ENCODE measurements around the gene CUL5.

DNA sequence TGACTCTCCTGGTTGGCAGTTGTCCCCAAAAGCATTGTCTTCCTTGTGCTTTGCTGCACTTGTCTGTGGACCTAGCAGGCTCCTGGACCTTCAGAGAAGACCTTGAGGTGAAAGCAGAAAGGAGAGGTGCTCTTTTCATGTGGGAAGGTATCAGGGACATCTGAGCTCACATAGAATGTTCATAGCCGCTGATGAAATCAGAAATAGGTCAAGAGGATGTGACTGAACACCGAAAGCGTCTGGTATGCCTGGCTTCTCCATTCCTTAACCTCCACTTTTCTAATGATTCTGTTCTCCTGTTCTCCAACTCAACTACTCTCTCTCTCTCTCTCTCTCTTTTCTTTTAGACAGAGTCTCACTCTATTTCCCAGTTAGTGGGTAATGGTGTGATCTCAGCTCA is 6.2 kb upstream of the CUL5 start:
- TF ChIP-seq, protein P1, sequence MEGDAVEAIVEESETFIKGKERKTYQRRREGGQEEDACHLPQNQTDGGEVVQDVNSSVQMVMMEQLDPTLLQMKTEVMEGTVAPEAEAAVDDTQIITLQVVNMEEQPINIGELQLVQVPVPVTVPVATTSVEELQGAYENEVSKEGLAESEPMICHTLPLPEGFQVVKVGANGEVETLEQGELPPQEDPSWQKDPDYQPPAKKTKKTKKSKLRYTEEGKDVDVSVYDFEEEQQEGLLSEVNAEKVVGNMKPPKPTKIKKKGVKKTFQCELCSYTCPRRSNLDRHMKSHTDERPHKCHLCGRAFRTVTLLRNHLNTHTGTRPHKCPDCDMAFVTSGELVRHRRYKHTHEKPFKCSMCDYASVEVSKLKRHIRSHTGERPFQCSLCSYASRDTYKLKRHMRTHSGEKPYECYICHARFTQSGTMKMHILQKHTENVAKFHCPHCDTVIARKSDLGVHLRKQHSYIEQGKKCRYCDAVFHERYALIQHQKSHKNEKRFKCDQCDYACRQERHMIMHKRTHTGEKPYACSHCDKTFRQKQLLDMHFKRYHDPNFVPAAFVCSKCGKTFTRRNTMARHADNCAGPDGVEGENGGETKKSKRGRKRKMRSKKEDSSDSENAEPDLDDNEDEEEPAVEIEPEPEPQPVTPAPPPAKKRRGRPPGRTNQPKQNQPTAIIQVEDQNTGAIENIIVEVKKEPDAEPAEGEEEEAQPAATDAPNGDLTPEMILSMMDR (conservative IDR thresholded peaks at IDR 0.05; ENCODE audit: low read depth, low read length): no peak
- TF ChIP-seq EZH2 (IDR thresholded peaks at IDR 0.05; ENCODE audit: low read length, unreplicated experiment) (no peak), EZH2phosphoT487 (IDR thresholded peaks at IDR 0.05; ENCODE audit: borderline replicate concordance, low read length) (no peak)

Measured in PC-3 (cell line).